ENCODE results near the gene DCC.

DCC gene

DNA sequence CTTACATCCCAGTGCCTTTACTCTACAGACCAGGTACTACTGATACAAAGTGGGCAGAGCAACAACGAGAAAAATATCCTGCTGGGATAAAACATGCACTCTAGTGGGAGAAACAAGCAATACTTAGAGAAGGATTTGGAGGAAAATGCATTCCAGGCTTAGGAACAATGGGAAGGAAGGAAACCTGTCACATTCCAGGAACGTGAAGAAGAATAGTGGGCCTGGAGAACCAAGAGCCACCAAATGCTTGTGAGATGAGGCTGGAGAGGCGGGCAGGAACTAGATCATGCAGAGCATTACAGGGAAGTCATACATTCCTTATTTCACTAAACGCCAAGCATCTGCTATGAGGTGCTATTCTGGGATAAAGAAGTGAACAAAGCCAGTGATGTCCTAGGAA, 342.3 kb downstream of the DCC start:
- DNase-seq (ENCODE audit: low read depth, low spot score): no peak

DNA sequence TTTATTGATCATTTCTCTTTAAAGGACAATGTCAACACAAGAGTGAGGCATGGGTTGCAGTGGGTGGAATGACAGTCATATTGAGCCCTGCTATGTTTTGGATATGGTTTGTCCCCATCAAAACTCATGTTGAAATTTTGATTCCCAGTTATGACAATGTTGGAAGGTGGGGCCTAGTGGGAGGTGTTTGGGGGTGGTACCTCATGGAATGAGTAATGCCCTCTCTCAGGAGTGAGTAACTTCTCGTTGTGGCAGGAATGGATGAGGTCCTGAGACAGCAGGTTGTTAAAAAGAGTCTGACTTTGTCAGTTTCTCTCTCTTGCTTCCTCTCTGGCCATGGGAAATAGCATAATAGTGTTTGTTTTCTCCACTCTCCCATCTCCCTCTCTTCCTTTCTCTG, 345.3 kb downstream of the DCC start:
- no peak for DNase-seq (ENCODE audit: low read depth, low spot score)

DNA sequence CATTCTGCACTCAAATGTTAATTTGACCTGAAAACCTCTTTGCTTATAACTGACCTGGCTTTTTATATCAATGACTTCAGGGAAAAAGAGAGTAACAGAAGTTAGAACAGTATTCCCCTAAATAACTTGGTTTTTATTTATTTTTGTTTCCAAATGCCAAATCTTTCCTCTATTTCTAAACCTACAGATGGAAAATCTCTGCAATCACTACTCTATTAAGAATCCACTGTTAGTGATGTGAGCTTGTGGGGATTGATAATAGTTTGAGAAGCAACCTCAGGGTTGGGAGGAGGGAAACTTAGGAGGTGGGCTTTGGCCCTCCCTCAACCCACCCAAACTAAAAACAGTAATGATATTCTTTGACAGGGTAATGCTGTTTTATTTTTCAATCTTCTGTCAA, 351.8 kb downstream of the DCC start:
- no peak for DNase-seq (ENCODE audit: low read depth, low spot score)

DNA sequence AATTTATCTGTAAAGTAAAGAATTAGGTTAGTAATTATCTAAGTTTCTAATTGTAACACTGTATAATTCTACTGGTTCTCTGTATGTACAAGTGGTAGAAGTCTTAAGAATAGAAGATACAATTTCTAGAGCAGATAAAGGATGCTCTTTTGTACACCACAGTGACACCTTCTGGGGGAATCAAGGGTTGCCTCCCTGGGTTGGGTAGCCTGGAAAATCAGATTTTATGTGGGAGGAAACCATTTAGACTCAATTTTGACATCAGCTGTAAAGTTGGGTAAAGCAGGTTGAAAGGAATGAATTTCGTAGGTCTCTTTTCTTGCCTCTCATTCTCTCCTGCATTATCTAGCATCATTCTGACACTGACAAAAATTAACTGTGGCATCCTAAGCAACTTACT, 354.8 kb downstream of the DCC start:
- no peak for DNase-seq (ENCODE audit: low read depth, low spot score)

DNA sequence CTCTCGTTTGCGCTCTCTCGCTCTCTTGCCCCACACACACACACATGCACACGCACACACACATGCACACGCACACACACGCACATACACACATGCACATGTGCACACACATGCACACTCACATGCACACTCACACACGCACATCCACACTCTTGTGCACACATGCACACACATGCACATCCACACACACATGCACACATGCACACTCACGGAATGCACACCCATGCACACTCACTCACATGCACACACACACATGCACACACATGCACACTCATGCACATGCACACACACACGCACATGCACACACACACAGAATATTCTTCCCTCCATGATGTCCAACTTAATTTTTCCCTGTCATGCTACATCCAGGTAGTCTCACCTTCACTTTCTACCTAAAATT, 360.1 kb downstream of the DCC start:
- no peak for DNase-seq (ENCODE audit: low read depth, low spot score)

DNA sequence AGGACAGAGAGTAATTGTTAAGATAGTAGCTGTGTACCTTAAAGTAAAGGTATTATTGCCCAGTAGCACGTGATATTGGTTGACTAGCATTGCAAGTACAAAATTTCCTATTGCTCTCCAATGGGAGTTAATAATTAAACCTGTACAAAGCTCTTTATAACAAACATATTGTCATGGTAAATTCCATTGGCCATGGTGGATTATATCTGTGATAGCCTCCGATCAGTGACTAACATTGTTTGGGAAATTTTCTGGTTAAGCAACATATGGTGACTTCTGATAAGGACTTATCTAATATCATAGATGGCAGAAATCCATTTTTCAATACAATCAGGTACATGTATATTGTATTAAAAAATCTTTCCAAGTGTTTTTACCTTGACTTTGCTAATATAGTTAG, 360.8 kb downstream of the DCC start:
- DNase-seq (ENCODE audit: low read depth, low spot score): no peak

DNA sequence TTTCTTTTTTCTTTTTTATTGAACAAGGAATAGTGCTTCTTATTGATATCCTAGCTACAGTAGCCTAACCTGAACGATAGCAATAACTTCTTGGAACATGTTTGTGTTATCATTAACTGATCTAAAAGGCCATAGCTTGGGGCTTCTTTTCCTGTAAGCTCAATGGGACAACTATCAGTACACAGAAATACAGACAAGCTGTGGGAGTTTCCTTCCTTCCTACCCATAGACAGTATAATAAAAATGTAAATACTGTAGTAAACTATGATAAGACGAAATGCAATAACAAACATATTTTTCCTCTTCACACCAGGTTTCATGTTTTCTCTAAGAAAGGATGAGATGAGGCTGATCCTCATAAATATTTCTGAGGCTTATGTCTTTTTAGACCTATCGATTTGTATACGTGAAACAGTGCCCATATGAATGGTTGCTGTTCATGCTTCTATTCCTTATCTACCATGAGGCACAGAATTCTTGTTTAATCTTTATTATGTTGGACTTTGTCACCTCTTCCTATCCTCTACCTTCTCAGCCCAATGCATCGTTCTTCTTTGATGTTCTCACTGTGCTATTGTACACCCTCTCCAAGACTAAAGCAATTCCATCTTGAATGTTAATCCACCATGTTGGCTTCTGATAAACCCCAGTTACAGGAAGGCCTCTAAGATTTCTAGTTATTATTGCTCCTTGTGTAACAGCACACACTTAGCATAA, 361.4 kb downstream of the DCC start:
- DNase-seq (ENCODE audit: low read depth, low spot score): no peak

DNA sequence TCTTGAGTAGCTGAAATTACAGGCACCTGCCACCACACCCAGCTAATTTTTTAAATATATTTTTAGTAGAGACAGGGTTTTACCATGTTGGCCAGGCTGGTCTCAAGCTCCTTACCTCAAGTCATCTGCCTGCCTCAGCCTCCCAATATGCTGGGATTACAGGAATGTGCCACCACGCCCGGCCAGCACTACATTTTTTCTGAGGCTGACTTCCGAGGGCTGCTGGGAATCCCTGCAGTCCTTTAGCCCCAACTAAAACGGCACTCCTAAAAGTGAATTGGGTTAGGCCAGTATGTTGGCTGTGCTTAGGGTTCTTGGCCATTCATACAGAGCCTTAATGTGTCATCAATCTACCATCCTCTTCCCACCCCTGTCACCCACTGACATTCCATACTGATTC, 375.4 kb downstream of the DCC start:
- no peak for DNase-seq (ENCODE audit: low read depth, low spot score)

DNA sequence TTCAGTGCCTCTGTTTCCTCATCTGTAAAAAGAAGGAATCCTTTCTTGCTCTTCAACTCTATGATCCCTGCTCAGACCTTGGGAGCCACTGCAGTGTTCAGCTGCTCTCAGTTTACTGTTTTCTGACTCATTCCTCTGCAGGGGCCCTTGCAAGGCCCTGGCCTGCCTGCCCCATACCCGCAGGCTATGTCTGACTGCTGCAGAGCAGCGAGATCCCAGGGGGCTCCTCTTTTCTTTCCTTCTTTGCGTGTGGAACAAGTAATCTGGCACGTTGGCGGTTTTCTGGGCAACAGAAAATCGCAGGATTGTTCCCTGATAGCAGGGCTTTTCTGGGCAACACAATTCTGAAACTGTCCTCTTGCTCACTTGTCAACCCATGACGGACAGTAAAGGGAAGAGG, 376.0 kb downstream of the DCC start:
- DNase-seq (ENCODE audit: low read depth, low spot score): no peak

DNA sequence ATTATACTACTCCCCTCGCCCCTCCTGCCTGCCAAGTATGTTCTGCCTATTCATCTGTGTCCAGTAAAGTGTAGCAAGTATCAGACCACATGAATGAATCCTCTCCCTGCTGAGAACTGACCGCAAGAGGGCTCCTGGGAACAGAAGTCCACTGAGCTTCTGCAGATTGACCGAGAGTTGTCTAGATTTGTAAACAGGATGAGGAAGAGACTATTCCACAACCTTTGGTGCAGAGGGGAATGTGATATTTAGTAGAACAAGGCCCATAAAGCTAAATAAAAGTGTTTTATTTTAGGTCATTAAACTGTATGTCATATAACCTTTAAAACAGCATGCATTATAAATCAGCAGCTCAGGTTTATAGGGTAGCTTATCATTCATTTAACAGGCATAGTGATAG, 377.0 kb downstream of the DCC start:
- DNase-seq (ENCODE audit: low read depth, low spot score): no peak

DNA sequence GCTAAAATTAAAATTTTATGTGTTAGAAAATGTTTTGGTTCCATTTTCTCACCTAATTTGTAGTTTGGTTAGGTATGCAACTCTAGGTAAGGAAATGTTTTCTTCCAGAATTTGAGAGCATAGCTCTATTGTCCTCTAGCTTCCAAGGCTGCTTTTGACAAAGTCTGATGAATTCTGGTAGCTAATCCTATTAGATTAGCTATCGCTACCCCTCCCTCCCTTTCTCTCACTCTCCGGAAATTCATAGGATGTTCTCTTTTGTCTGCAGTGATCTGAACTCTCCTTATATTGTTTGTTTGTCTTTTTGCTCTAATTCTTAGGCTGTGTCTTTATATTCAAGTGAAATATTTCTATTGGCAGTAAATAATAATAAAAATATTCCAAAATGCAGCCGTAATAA, 382.9 kb downstream of the DCC start:
- no peak for DNase-seq (ENCODE audit: low read depth, low spot score)

DNA sequence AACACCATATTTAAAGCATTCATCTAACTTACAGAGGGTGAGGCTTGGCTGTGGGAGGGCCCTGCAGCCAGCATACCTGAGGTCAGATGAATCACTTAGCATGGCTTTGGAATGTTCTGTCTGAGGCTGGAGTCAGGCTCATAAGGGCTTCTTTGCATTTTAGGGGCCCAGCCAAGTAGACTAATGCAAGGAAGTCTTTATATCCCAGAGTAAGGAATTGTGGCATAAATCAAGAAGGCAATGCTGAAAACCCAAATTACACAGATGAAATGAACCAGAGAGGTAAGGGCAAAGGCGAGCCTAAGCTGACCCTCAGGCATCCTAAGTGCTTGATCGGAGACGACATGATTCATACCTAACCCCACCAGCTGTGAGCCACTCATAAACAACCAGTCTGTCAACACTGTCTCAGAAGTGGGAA, 383.6 kb downstream of the DCC start:
- no peak for DNase-seq (ENCODE audit: low read depth, low spot score)

DNA sequence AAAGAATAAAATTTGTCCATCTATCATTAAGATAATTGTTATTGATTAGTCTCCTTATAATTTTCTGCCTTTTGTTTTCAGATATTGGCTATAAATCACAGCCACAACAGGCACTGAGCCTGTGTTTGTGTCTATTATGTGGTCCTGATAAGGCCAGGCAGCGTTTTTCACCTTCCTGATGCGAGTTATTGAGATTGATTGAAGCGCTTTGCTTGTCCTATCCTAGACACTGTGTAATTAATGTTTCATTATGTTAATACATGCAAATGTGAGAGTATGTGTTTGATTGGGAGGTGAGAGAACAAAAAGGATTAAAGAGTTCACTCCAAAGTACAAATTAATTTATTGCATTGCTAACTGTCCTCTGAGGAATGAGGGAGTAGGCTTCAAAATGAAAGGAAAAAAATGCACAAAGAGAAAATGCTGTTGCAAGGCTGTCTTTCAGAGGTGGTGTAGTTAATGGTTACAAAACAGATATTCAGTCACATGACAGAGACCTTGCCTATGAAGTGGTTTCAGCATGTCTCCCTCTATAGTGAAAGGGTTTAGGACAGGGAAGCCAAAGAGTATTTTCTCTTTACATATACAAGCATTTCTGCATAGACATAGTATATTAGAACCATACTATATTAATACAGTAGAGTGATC, 391.1 kb downstream of the DCC start:
- no peak for DNase-seq (ENCODE audit: low read depth, low spot score)

DNA sequence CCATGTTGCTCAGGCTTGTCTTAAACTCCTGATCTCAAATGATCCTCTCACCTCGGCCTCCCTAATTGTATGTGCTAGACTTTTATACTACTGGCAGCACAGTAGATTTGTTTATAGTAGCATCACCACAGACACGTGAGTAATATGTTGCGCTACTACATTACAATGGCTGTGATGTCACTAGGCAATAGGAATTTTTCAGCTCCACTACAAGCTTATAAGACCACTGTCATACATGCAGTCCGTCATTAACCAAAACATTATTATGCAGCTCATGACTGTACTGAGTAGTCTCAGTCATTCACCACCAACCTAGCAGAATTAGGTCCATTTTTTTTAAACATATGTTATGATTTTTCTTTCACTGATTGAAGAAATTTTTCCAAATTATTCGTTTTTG, 398.9 kb downstream of the DCC start:
- no peak for DNase-seq (ENCODE audit: low read depth, low spot score)

DNA sequence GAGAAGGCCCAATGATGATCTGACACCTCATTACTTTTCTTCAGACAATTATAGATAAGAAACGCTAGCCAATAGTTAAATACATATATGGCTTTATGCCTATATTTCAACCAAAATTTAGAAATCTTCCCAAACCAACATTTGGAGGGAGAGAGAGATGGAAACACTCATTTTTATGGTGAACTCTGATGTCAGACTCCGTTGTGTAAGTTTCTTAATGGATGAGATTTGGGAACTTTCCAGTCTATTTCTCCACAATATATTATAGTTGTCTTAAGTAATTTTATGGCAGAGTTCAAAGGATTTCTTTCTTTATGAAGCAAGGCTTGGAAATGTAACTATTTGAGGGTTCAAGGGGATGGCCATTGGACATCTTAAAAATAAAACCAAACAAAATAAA, 407.0 kb downstream of the DCC start:
- DNase-seq (ENCODE audit: low read depth, low spot score): no peak

DNA sequence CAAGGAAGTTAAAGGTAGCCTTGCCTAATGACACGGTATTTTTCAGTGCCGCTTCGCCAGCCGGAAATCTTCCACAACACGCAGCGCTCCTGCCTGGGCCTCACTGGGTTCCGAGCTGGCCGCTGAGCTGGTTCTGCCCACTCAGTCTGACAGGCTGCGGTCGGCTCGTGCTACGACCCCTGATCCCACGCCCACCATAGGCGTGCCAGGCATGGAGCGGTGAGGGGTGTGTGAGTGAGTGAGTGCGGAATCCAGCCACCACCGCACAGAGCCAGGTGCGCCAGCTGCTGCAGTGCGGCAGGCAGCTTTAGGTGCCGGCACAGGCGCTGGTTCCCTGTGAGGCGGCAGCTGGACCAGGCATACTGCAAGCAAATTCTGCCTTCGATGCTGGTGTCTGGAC, 407.9 kb downstream of the DCC start:
- no peak for DNase-seq (ENCODE audit: low read depth, low spot score)

DNA sequence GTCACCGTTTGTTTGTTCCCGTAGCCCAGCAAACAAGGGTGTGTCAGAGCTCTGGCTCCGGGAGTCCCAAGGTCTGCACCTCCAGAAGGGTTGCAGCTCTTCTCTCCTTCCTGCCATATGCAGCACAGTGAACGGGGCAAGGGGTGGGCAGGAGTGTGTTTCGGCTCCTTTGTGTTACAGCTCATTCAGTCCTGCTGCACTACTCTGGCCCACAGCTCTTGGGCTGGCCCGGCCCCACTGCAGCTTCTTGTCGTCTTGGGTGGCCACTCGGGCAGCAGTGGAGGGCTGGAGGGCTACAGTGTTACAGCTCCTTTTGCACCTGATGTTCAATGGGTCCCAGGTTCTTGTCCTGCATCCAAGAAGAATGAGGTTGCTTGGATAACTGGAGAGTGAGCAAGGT, 408.3 kb downstream of the DCC start:
- no peak for DNase-seq (ENCODE audit: low read depth, low spot score)

DNA sequence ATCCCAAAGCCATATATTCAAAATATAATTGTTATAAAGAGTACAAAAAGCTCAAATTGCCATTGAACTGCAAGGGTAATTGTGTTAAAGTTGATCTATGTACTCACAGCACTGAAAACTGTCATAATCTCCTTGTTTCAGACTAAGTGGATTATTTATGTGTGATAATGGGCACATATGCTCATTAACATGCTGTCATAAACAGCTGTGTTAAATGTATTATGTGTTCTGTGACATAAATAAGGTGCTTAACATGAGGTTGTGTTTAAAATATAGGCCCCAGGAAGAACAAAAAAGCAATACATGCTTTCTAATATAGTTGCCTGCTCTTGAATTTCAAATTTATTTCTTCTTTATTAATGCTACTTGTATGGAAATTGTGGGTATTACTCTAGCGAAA, 409.5 kb downstream of the DCC start:
- no peak for DNase-seq (ENCODE audit: low read depth, low spot score)

DNA sequence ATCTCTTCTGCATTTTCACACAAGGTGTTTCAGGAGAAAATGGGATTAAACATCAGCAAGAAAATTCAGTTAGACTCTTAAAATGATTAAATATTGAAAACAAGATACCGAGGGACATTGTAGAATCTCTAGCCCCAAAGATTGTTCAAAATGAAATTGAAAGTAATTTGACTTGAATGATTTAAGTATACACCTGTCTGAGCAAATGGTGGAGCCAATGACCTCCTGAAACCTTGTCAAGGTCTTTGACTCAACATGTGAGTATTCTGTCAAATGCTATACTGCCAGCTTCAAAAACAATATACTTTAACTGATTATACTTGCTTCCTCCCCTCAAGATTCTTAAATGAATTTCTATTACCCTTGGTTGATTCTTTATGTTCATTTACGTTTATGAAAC, 411.0 kb downstream of the DCC start:
- DNase-seq (ENCODE audit: low read depth, low spot score): no peak

DNA sequence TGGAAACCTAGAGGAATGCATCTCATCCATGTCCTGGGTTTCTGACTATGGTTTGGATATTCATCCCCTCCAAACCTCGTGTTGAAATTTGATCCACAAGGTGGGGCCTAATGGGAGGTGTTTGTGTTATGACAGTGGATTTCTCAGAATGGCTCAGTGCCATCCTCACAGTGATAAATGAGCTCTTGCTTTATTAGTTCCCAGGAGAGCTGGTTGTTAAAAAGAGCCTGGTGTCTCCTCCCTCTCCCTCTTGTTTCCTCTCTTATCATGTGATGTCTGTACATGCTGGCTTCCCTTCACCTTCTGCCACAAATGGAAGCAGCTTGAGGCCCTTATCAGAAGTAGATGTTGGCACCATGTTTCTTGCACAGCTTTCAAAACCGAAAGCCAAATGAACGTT, 424.3 kb downstream of the DCC start:
- DNase-seq (ENCODE audit: low read depth, low spot score): no peak

DNA sequence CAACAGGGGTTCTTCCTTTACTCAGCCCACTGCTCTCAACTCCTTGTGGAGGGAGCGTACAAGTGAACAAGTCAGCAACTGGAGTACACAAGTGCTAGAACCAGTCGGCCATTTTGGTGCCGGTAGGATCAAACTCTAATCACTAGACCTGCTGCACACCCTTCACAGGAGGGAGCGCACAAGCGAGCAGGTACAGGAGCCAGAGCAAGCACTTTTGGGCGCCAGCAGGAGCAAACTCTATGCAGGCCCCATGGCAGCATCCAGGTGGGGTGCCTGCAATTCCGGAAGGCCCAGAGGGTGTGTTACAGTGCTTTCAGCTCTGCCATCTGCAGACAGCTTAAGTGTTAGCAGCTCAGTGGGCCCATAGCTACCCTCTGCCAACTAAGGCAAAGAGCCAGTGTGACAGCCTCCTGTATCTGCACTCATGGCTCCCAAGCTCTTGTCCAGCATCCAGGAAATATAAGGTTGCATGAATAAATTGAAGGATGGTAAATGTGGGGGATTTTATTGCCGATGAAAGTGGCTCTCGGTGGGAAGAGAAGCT, 426.1 kb downstream of the DCC start:
- DNase-seq (ENCODE audit: low read depth, low spot score): no peak

DNA sequence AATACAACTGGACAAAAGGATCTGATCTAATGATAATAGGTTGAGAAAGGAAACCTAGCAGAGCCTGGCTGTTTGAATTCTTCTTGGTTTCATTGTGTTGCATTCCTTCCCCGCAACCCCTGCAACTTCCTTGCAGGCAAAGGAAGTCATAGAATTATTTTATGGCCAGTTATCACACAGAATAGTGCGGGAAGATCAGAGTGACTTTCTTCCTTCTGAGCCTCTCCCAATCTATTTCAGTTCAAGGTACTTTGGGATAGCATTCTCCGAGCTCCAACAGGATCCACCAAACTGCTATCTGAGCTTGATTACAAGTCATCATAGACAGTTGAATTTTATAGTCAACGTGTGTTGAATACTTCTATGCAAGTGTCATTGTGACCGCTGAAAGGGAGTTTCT, 441.1 kb downstream of the DCC start:
- no peak for DNase-seq (ENCODE audit: low read depth, low spot score)

DNA sequence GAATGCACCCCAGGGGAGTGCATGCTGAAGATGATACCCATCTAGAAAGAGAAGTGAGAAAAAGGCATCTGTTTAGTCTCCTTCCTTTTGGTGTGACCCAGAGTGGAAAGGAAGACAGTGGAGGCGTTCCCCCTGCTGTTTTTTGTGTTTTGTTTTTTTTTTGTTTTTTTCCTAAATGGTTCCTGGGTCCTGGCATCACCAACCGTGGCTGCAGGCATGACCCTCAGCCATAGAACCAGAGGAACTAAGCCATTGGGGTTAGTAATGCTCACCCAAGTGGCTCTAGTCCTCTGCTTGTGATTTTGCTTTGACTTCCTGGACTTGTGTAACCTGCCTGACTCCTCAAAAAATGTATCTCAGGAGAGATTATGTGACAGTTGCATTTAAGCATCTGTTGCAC, 451.3 kb downstream of the DCC start:
- DNase-seq (ENCODE audit: low read depth, low spot score): no peak

DNA sequence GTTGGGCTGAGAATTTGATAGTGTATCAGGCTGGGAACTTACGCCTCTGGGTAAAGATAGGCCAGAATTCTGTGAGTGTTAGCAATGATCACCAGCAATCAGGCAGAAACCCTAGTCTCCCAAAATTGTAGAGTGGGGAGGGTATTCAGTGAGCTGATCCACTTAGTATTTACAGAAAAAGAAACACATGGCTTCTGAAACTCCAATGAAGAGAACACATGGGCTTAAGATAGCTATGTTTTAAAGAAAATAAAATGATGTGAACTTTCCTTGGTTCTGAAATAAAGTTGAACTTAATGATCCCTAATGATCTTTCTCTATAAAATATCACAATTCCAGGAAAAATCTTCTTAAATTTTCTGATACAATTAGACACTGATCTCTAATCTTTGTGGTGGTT, 472.8 kb downstream of the DCC start:
- DNase-seq (ENCODE audit: low read depth, low spot score): no peak
